Measurements from ENCODE around the gene COL27A1.

Gene COL27A1

GRCh38 chr9:114307899-114308267, 152.5 kb downstream of the COL27A1 start:
- no peak for DNase-seq (ENCODE audit: low spot score)
- in situ Hi-C loops (cut with MboI; ENCODE audit: low sequenced_read_pairs, unreplicated experiment): no loop called here
- no peak for TF ChIP-seq CTCF (IDR thresholded peaks at IDR 0.05; ENCODE audit: borderline replicate concordance, control extremely low read depth, extremely low read depth, insufficient read depth, missing control alignments)

DNA sequence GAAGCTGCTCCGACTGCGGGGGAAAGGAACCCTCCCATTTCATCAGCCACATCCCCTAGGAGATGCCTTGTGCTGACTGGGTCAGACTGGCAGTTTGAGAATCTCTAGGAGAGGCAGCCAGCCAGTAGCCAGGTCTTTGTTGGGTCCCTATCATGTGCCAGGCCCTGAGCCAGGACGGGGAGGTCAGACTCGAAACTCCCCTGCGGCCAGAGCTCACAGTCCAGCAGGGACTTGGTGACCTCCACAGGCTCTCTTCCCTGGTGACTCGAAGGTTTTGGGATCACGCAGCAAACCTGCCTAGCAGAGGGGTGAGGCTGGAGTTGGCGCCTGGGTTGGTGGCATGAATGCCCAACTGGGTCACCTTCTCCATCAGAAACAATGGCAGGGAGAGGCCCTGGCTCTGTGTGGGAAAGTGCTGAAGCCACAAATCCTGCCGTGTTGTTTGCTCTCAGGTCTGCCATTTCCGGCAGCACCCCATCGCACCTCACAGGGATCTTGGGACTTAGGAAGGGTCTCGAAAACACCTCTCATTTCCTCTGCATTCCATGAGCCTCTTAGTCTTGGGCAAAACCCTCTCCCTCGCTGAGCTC, 153.1 kb downstream of the COL27A1 start:
- DNase-seq (ENCODE audit: low spot score): no peak
- in situ Hi-C loops (cut with MboI; ENCODE audit: low sequenced_read_pairs, unreplicated experiment): no loop called here
- TF ChIP-seq CTCF (IDR thresholded peaks at IDR 0.05; ENCODE audit: borderline replicate concordance, control extremely low read depth, extremely low read depth, insufficient read depth, missing control alignments): no peak

DNA sequence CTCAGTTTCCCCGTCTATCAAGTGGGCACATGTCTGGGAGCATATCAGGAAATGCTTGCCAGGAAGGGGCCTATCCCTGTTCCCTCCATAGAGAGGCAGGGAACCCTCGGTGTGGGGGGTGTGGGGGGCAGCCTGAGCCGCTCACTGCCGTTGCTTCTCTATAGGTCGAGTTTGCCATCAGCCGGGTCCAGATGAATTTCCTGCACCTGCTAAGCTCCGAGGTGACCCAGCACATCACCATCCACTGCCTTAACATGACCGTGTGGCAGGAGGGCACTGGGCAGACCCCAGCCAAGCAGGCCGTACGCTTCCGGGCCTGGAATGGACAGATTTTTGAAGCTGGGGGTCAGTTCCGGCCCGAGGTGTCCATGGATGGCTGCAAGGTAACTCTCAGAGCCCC, 153.8 kb downstream of the COL27A1 start:
- DNase-seq (ENCODE audit: low spot score): no peak
- no peak for TF ChIP-seq CTCF (IDR thresholded peaks at IDR 0.05; ENCODE audit: borderline replicate concordance, control extremely low read depth, extremely low read depth, insufficient read depth, missing control alignments)
- in situ Hi-C loops (cut with MboI; ENCODE audit: low sequenced_read_pairs, unreplicated experiment): no loop called here

- no peak for DNase-seq (ENCODE audit: low spot score)
- in situ Hi-C loops (cut with MboI; ENCODE audit: low sequenced_read_pairs, unreplicated experiment): no loop called here
- TF ChIP-seq CTCF (IDR thresholded peaks at IDR 0.05; ENCODE audit: borderline replicate concordance, control extremely low read depth, extremely low read depth, insufficient read depth, missing control alignments): no peak
Measured at GRCh38 chr9:114310471-114311450, 155.4 kb downstream of the COL27A1 start.

- no peak for TF ChIP-seq CTCF (IDR thresholded peaks at IDR 0.05; ENCODE audit: borderline replicate concordance, control extremely low read depth, extremely low read depth, insufficient read depth, missing control alignments)
Measured at GRCh38 chr9:114311571-114312512, 156.5 kb downstream of the COL27A1 start.

GRCh38 chr9:114312513-114312875, 157.2 kb downstream of the COL27A1 start:
- in situ Hi-C loops (cut with MboI; ENCODE audit: low sequenced_read_pairs, unreplicated experiment): no loop called here
- DNase-seq (ENCODE audit: low spot score): no peak
- no peak for TF ChIP-seq CTCF (IDR thresholded peaks at IDR 0.05; ENCODE audit: borderline replicate concordance, control extremely low read depth, extremely low read depth, insufficient read depth, missing control alignments)

More at GRCh38 chr9:114311571-114312512, 156.5 kb downstream of the COL27A1 start:
- in situ Hi-C loops (cut with MboI; ENCODE audit: low sequenced_read_pairs, unreplicated experiment): no loop called here
- DNase-seq (ENCODE audit: low spot score): no peak
